Chondrocyte (in vitro differentiated cells): ENCODE data around the gene TEX2. TPM values are rescaled to one million over a fixed set of nuclear protein-coding genes. Genes with fewer than 3 reads are reported as not detected.

ENCODE experiments used
- DNase-seq: peaks from one replicate; pipeline ENCODE4 v3.0.0; 2021; ENCODE audit warnings: mixed read lengths, low spot score
- H3K27ac Mint-ChIP-seq: one replicate; pipeline ENCODE4 v1.8.0; 2021; ENCODE audit warnings: mild to moderate bottlenecking, moderate library complexity, mixed read lengths; ENCODE audit not compliant: unreplicated experiment
- H3K27me3 Mint-ChIP-seq: 2 replicates; pipeline ENCODE4 v1.8.0; 2021; ENCODE audit warnings: low read depth, mixed read lengths
- H3K36me3 Mint-ChIP-seq: 2 replicates; pipeline ENCODE4 v1.8.0; 2021; ENCODE audit warnings: low read depth, mixed read lengths
- H3K4me1 Mint-ChIP-seq: 2 replicates; pipeline ENCODE4 v1.8.0; 2021; ENCODE audit warnings: low read depth, mild to moderate bottlenecking, mixed read lengths
- H3K4me3 Mint-ChIP-seq: one replicate; pipeline ENCODE4 v1.8.0; 2021; ENCODE audit warnings: mild to moderate bottlenecking, moderate library complexity, mixed read lengths; ENCODE audit not compliant: unreplicated experiment
- H3K9me3 Mint-ChIP-seq: 2 replicates; pipeline ENCODE4 v1.8.0; 2021; ENCODE audit warnings: low read depth, mixed read lengths
- total RNA-seq: library from RNA; stranded (reverse); gene quantifications from 3 replicates; pipeline ENCODE4 v1.2.1, GENCODE V29; 2021
- TF ChIP-seq, protein P1 (sequence below): fragments of 200-600 bp; sonication (generic); IDR thresholded peaks from 2 replicates; pipeline ENCODE4 v1.5.0; 2021; ENCODE audit warnings: antibody characterized with exemption, mild to moderate bottlenecking, moderate library complexity

The TEX2 gene
- total RNA-seq, 1 donor from 2014 or later: 47.3 TPM

DNA sequence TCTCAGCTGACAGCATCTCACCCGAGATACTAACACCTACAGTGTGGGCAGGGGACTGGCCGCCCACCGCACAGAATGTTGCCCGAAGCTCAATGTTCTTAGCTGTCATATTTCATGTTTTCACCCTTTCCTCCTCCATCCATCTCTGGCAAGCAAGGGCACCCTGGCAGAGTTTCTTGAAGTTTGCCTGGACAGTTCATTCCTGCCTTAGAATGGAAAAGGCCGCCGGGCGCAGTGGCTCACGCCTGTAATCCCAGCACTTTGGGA, 37.6 kb upstream of the TEX2 start:
- Mint-ChIP-seq H3K4me3 (no peak overlapping the region), H3K27ac (no peak overlapping the region), H3K4me1 (peaks cover 11% of the 10 kb centered on the region), H3K9me3 (no peaks in the 10 kb centered on the region), H3K36me3 (no peaks in the 10 kb centered on the region), H3K27me3 (no peaks in the 10 kb centered on the region)
- no peak for DNase-seq
- TF ChIP-seq, protein P1, sequence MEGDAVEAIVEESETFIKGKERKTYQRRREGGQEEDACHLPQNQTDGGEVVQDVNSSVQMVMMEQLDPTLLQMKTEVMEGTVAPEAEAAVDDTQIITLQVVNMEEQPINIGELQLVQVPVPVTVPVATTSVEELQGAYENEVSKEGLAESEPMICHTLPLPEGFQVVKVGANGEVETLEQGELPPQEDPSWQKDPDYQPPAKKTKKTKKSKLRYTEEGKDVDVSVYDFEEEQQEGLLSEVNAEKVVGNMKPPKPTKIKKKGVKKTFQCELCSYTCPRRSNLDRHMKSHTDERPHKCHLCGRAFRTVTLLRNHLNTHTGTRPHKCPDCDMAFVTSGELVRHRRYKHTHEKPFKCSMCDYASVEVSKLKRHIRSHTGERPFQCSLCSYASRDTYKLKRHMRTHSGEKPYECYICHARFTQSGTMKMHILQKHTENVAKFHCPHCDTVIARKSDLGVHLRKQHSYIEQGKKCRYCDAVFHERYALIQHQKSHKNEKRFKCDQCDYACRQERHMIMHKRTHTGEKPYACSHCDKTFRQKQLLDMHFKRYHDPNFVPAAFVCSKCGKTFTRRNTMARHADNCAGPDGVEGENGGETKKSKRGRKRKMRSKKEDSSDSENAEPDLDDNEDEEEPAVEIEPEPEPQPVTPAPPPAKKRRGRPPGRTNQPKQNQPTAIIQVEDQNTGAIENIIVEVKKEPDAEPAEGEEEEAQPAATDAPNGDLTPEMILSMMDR: no peak

DNA sequence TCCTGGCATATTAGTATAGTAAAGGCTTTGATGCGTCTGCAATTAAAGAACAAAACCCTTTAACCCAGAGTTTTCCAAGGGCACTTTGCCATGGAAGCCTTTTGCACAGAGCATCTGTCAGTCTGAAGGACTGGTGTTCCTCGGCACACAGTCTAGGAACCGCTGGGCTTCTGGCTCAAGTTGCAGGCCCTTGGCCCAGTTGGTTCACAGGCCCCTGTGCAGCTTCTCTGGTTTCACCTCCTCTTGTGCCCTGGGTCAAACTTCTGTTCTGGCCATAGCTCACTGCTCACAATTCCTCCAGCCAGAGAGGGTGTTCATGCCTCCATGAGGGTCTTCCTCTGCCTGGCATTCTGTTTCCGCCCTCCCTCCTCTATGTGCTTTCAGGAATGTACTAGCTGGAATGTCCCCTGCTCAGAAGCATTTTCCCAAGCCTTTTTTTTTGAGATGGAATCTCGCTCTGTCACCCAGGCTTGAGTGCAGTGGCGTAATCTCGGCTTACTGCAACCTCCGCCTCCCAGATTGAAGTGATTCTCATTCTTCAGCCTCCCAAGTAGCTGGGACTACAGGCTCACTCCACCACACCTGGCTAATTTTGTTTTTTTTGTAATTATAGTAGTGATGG, 34.5 kb upstream of the TEX2 start:
- TF ChIP-seq, protein P1: no peak
- Mint-ChIP-seq H3K9me3 (no peaks in the 10 kb centered on the region), H3K4me3 (no peak overlapping the region), H3K27me3 (no peaks in the 10 kb centered on the region), H3K36me3 (no peaks in the 10 kb centered on the region), H3K27ac (no peak overlapping the region), H3K4me1 (peaks cover 11% of the 10 kb centered on the region)
- DNase-seq: no peak

DNA sequence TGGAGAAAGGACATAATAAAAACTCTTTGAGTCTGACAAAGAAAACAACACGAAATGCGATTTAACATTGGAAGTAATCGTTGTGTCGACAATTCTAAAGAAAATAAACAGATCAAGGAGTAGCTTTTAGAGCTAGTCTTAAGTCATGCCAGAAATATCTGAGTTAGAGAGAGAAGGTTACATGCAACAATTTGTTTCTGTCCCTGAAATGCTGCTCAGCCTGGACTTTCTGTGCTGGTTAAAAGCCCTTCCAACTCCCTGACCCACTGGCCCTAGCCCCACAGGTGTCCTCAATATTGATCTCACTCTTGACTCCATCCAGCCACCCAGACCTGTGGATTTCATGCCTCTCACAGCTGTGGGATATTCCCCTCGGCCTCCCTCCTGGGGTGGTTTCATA, 33.2 kb upstream of the TEX2 start:
- no peak overlapping the region for H3K4me3 Mint-ChIP-seq
- no peaks in the 10 kb centered on the region for H3K27me3 Mint-ChIP-seq
- H3K4me1 Mint-ChIP-seq: peaks cover 8% of the 10 kb centered on the region
- peaks cover 5% of the 10 kb centered on the region for H3K9me3 Mint-ChIP-seq
- H3K36me3 Mint-ChIP-seq: peaks cover 2% of the 10 kb centered on the region
- TF ChIP-seq, protein P1: no peak
- no peak for DNase-seq
- H3K27ac Mint-ChIP-seq: peak overlapping the region; percentile 64

DNA sequence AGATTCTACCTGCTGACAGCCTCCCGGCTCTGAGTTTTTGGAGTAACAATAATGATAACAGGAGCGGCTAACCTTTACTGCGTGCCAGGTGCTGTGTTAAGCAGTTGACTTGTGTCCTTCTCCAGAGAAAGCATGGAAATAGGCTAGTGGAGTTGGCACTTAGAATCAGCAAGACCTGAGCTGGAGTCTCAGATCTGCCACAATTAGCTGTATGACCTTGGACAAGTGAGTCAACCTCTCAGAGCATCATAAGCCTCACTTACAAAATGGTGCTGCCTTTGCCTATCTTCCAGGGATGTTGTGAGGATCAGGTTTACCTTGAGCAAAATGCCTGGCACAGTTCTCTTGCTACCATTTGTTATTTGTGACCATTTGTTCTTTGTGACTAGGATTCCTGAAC, 32.1 kb upstream of the TEX2 start:
- H3K36me3 Mint-ChIP-seq: peaks cover 3% of the 10 kb centered on the region
- H3K9me3 Mint-ChIP-seq: peaks cover 12% of the 10 kb centered on the region
- no peaks in the 10 kb centered on the region for H3K27me3 Mint-ChIP-seq
- TF ChIP-seq, protein P1: no peak
- H3K4me1 Mint-ChIP-seq: peaks cover 8% of the 10 kb centered on the region
- H3K4me3 Mint-ChIP-seq: no peak overlapping the region
- no peak for DNase-seq
- H3K27ac Mint-ChIP-seq: no peak overlapping the region

DNA sequence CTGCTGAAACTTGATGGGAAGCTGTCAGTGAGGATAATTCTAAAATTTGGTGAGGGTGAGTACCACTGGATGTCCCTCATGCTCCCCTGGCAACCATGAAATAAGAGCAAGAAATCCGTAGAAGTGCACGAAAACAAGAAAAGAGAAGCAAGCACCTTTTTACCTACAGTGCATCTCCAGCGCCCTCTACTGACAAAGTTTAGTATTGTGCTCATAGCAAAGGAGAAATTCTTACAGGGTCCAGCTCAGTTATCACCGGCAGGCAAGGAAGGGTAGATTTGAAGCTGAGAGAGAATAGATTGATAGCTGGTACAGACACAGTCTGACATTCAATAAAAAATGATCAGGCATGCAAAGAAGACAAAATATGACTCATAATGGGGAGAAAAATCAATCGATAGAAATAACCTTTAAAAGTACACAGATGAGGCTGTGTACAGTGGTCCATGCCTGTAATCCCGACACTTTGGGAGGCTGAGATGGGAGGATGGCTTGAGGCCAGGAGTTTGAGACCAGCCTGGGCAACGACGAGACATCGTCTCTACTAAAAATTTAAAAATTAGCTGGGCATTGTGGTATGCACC, 28.3 kb upstream of the TEX2 start:
- peaks cover 3% of the 10 kb centered on the region for H3K36me3 Mint-ChIP-seq
- H3K4me1 Mint-ChIP-seq: peaks cover 5% of the 10 kb centered on the region
- no peak overlapping the region for H3K4me3 Mint-ChIP-seq
- peaks cover 12% of the 10 kb centered on the region for H3K9me3 Mint-ChIP-seq
- TF ChIP-seq, protein P1: peak; percentile 68
- DNase-seq: no peak
- no peaks in the 10 kb centered on the region for H3K27me3 Mint-ChIP-seq
- no peak overlapping the region for H3K27ac Mint-ChIP-seq
